CD4-positive, alpha-beta T cell treated with Interleukin-1 beta for 1 hour (primary cell): ENCODE results near the gene SFI1.

Experiments
- DNase-seq, 2 donors: peaks; one replicate each; pipeline ENCODE4 v3.0.0-alpha.2; 2020 to 2022

The SFI1 gene

DNA sequence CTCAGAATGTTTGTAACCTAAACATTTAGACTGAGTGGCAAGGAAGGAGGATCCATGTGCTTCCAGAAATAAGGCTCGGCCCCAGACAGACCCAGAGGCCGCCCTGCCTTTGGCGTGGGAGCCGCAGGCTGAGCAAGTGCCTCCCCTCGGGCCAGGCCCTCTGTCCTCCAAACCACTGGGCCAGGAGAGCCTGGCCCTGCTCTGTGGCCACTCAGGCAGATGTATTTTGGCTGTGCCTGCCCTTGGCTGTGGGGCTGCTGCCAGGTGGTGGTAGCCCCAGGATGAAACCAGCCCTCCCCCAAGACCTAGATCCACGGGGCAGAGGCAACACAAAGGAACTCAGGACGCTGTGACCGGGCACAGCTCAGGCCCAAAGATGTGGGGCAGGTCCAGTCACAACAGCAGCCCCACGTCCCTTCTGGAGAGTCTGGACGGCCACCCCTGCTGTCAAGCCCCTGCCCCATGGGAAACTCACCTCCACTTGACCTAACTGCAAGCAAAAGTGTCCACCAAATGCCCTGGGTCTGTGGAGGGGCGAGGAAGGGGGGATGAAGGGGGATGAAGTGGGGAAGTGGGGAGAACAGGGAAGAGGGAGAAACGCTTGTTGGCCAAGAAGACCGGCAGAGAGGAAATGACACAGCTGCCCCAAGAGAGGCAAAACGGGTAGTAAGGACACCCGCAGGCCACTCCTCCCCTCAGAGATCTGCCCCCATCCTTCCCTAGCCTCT, 141.7 kb downstream of the SFI1 start:
- peak in 1 of 2 donors; percentile 59 for DNase-seq

DNA sequence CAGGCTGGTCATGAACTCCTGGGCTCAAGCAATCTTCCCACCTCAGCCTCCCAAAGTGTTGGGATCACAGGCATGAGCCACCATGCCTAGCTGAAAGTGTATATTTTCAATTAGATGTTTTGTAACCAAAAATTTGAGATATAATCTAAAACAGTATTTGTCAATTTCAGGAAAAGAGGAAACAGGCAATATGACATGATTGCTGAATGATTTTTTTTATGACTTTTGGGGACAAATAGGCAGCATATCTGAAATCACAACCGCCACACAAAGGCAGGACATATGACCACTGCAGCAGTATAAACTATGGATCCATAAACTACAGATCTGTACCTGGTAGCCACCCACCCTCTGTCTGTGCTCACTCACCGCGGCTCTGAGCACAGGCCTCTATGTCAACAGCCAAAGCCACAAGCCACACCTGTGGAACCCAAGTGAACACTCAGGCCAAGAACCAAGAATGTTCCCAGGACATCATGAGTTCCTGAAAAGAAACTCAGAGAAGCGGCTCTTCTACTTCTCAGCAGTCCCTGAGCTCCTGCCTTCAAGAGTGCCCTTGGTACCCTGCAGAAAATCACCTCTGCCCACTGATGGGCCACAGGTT, 143.2 kb downstream of the SFI1 start:
- no peak for DNase-seq

DNA sequence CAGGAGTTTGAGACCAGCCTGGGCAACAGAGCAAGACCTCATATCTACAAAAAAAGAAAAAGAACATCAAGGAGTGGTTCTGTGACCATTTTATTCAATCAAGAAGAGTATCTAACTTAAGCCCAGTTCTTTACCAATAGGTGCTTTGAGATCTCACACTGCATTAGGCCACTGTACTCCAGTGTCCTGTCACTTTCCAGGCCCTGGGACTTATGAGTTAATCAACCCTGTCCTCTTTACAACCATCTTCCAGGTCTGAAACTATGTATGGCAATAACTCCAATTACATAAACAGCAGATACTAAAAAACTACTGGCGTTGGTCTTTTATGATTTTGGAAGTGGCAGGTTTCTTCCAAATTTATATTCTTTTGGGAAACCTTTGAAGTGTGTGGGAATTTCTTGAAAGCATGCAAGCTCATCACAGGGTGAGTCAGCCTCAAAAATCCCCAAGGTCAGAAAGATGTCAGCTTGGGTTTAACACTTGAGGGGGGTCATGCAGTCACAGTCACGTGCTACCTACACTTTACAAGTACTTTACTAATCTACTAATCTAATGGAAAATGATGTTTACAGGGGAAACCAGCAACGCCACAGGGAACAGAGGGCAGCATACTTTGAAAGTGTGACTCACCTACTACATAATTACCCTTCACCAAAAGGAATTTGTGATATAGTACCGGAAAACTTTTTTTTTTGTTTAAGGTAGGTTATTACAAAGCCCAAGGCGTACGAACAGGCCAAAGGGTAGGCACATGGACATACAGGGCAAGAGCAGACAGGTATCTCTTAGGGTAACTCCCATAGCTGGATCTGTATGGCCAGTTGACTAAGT, 150.1 kb downstream of the SFI1 start:
- no peak for DNase-seq

DNA sequence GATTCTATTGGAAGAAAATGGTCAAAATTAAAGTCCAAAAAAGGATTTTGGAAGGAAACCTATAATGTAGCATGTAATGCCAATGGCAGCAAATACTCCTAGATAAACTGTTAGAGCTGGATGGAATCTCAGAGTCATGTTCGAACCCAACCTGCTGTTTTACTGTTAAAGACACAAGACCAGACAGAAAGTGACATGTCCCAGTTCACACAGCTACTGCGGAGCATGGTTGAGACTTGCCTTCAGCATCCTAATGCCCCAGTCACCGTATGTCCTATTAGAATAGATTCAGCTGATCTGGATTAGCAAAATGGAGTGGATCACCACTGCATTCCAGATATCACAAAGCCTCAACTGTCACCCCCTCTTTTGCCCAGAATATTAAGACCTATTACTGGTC, 150.7 kb downstream of the SFI1 start:
- no peak for DNase-seq

DNA sequence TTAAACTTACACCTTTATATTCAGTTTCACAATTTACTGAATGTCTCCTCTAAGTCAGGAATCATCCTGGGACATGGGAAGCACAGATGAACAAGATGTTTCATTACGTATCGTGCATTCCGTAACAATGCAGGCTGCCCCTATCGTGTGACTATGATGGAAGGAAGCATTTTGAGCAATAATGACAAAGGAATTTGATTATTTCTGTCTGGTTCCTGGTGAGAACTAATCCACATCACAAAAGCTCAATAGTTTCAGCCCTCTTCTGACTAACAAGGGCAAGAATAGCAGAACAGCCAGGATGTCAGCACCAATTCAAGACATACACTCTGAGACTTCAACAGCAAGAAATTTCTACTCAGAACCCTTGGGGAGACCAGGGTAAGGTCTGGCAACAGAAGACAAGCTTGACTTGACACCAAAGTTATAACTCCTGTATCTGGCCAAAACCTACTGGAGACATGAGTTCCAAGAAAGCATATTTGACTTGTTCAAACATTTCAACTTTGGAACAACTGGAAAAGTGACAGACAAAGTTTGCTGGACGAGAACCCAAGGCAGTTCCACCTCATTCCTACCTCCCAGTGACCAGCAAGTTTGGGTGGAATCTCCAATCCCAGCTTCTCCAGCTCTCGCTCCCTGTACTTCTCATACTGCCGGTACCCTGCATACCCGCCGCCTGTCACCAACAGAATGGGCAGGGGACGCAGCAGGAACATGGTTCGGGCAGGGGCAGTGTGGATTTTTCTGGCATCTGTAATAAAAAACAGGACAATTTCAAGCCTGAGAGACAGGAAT, 151.4 kb downstream of the SFI1 start:
- no peak for DNase-seq

DNA sequence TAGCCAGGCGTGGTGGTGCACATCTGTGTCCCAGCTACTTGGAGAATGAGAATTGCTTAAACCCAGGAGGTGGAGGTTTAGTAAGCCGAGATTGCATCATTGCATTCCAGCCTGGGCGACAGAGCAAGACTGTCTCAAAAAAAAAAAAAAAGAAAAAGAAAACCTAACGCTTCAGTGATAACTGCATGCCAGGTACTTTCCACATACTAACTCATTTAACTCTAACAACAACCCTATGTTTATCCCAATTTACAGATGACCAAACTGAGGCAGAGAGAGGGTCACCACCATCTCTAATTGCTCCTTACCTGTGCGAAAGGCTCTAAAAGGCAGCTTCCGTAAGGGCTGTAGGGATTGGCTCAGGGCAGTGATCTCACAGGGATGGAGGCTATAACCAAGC, 154.1 kb downstream of the SFI1 start:
- no peak for DNase-seq

DNA sequence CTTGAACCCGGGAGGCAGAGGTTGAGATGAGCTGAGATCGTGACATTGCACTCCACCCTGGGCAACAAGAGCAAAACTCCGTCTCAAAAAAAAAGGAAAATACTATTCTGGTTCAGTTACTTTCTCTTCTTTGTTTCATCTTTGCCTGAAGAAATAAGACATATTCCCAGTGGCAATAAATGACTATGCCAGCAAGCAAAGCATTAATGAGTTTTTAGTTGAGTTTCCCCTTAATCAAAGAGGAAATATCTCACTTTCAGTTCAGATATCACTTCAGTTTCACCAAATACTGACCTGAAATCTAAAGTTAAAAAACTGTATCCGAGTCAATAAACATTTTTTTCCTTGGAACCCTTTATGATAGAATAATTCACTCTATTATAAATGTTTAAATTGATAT, 155.3 kb downstream of the SFI1 start:
- DNase-seq, result no peak

DNA sequence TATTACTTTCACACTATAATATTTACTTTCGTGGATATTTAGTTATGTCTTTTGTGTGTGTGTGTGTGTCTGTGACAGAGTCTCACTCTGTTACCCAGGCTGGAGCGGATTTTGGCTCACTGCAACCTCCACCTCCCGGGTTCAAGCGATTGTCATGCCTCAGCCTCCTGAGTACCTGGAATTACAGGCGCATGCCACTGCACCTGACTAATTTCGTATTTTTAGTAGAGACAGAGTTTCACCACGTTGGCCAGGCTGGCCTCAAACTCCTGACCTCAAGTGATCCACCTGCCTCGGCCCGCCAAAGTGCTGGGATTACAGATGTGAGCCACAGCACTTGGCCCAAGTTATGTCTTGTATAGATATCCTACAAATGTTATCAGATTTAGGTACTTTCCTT, 155.8 kb downstream of the SFI1 start:
- no peak for DNase-seq

DNA sequence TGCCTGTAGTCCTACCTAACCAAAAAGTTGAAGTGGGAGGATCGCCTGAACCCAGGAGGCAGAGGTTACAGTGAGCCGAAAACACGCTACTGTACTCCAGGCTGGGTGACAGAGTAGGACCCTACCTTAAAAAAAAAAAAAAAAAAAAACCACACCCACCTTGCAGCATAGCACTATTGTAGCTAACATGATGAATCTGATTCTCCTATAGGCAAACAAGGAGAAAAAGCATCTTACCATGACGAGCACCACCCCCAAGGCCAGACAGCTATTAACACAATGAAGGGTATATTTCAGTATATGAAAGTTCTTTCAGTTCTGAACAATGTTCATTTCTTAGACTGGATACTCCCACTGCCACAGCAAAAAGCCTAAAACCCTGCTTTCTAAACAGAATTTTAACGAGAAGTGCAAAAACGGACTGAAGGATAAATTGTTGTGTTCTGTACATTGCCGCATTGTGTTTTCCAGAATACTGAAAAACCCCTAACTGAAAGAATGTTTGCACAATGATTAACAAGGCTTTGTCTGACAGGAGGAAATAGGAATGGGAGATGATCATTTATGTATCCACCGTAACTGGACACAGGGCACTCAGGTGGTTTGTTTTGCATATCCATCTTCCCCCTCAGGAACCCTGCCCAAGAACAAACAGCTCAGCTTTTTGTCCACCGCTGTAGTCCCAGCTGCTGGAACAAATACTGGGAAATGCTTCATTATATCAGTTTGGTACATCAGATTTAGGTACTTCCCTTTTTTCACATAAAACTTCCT, 156.8 kb downstream of the SFI1 start:
- DNase-seq, result no peak

DNA sequence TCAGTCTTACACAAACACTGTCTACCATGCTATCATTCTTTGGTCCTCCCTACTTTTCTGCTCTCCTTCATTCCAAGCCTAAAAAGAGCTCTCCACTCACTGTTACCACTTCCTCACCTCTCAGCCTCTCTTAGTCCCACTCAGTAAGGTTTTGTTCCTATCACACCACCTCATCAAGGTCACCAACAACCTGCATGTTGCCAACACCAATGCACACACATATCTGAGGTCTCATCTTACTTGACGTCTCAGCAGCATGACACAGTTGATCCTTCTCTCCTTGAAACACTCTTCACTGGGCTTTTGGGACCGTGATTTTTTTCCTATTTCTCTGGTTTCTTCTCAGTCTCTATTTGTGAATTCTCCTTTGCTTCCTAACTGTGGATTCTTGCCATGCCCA, 157.6 kb downstream of the SFI1 start:
- no peak for DNase-seq

DNA sequence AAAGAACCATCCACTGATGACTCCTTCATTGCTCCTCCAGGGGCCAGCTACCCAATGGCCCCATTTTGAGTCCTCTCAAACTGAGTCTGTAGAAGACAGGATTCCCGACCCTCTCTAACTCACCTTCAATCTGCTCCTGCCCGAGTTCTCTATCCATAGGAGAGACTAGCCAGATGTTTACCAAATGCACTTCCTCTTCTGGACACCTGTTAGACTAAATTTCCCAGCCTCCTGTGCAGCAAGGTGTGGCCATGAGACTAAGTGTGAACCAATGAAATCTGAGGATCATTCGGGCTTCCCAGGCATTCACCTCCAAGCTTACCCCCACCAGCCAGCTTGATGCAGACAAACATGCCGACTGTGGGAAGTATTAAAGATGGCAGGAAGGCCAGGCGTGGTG, 158.1 kb downstream of the SFI1 start:
- no peak for DNase-seq

DNA sequence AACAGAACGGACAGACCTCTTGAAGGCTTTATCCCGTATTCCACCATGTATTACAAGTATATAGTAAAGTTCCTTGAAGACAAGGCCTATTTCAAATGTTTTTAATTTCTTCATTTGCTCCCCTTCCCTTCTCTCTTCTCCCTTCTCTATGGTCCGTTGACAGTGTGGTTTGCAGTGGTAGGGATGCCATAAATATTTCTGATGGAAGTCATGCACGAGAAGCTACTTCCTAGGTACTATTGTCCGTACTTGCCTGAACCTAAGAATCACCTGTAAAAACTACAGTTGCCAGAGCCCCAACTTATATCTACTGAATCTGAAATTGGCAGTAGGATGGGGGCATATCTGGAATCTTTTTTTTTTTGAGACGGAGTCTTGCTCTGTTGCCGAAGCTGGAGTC, 162.9 kb downstream of the SFI1 start:
- no peak for DNase-seq

DNA sequence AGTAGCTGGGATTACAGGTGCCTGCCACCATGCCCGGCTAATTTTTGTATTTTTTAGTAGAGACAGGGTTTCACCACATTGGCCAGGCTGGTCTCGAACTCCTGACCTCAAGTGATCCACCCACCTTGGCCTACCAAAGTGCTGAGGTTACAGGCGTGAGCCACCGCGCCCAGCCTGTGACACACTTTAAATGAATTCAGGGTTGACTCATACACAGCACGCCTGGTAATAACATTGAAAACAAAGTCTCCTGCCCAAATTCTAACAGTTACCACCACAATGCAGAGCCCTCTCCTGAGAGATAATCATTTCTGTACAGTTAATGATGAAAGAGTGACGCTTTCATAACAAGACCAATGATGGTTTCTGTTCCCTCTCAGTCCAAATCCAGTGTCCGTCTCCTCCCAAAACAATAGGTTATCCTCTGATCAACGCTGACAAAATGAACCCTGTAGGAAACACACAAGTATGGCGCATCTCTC, 164.6 kb downstream of the SFI1 start:
- DNase-seq, result peak; percentile 9 to 25

DNA sequence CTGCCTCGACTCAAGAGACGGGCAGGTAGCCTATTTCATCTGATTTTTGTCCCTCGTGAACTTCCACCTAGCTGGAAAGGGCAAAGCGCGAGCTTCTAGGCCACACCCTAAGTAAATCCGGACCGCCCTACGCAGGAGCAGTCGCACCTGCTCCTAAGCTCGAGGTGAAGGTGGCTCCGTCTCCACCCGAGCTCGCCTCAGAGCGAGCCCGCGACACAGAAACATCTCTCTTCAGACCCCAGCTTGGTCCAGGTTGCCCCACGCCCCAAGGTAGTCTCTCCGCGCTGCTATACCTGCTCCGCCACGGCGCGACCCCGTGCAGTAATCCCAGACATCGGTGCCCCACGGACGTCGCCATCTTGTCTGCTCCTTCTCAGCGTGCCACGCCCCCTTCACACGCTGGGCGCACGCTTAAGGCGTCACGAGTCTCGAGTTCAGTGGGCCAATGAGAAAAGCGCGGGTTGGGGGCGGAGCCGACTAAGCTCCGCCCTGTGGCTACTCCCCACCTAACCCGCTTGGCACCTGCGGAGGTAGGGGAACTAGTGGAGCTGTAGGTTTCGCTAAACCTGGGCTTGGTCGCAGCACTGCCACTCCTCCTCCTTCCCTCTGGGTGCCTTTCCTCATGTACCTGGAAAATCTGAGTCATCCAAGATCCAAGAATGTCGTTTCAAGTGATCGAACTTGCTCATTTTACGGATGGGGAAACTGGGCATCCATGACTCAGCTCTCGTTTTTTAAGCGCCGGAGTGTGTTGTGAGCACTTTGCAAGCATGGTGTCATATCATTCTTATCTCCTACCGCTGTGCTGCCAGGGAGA, 165.7 kb downstream of the SFI1 start, which contains the start of gene PISD:
Gene PISD, minus strand, starts transcription at position 365 of the 817 bp plus-strand sequence. Its CDS starts 7 bp downstream, at position 358.
- peak; percentile 96 to 97 for DNase-seq

DNA sequence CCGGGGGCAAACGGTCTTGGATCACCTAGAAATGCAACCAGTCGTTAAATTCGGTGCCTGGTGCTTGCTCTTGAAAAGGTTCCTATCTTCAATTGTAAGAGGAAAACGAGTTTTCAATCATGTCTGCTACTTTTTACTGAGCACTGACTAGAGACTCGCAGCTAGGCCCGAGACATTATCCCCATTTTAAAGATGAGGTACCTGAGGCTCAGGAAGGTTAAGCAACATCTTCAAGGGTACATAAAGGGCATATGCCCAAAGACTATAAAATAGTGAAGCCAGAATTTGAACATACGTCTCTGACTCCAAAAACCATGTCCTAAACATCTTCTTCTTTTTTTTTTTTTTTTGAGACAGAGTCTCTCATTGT, 166.3 kb downstream of the SFI1 start:
- DNase-seq, result no peak
